Measurements from ENCODE around the gene MEF2A.

DNA sequence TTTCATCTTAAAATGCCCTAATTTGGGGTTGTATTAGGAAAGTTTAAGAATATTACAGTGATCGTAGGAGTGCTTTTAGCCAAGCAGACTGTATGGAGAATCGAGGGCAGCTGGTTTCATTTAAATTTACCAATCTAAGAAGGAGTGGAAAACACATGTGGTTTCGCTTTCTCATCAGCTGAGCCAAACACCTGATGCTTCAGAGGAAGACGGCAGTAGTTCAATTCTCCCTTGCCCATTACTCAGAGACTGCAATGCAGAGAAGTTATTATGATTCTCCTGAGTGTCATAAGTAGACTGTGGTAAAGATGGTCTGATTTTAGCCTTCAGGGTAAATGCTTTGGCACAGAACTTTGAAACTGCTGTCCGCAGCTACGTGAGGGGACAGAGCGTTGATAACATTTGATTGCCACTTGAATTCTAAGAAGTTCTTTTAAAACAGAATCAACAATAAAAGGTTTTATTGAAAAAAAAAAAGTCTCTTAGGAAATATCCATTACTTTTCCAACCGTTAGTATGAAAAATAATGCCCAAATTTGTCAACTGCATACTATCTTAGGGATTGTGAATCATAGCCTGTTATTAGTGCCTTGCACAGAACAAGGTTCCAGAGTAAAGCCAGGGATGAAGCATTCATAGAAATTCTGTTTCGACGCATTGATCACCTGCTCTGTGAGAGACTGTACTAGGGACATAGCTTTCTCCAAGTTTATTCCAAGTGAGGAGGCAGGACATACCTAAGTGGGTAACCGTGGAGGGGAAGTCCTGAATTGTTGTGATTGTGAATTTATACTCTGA is 141.9 kb downstream of the MEF2A start:
- TF ChIP-seq POLR2AphosphoS5 (IDR thresholded peaks at IDR 0.05; ENCODE audit: low read depth, low read length) (no peak), TAF1 (IDR thresholded peaks at IDR 0.05; ENCODE audit: borderline replicate concordance, insufficient read depth, low read length) (no peak), SIN3A (IDR thresholded peaks at IDR 0.05; ENCODE audit: borderline replicate concordance, insufficient read depth, low read length) (no peak)
